HG03095 (cell line): ENCODE results near the gene BFSP1.

Source experiments
- ATAC-seq: cut with Tn5 transposase; IDR thresholded peaks from one replicate; pipeline ENCODE4 v1.9.1; 2021; ENCODE audit warnings: moderate library complexity; ENCODE audit not compliant: unreplicated experiment

The BFSP1 gene

DNA sequence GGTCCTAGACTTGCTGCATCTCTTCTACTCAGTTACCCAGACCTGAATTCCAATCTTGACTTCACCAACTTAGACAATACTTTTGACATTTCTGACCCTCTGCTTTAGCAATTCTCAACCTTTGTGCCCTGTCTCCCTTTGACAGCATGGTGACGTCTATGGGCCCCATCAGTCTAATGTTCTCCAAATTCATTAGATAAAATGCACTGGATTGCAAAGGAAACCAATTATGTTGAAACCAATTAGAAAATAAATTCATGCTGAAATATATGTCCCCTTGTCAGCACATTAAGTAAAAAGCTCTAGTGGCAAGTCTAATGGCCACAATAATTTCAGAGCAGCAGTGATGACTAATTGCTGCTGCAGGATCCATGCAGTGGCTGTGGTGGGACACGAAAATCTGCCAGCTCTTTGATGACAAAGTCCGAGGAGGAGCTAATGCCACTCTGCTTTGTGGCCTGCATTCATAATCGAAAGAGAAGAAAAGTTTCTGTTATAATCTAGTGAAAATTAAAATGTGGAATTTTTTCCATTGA lies 64.0 kb downstream of the BFSP1 start:
- ATAC-seq, result no peak

DNA sequence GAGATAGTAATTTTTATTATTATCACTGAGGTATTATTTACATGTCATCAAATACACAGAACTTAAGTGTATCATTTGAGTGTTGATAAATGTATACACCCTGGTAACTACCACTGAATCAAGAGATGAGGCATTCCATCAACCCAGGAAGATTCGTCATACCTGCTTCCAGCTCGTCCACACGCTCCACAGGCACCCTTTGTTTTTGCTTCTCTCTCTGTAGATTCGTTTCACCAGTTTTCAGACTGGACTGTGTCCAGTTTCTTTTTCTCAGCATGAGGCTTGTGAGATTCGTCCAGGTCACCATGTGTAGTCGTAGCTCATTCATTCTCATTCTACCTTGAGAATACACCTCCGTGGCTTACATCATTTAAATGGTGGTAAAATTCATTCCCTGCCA lies 64.5 kb downstream of the BFSP1 start:
- no peak for ATAC-seq

DNA sequence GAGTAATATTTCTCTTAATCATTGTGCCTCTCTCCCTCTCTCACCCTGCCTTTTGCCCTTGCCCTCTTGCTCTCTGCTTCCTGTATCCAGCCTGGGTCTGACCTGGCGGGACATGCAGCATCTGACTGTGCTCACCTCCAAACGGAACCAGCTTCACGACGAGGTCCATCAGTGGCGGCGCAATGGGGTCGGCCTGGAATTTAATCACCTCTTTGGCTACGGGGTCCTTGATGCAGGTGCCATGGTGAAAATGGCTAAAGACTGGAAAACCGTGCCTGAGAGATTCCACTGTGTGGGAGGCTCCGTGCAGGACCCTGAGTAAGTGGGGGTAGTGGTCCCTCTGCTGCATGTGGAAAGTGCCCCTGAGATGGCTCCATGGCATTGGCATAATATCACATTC lies 65.9 kb downstream of the BFSP1 start:
- ATAC-seq, result no peak

DNA sequence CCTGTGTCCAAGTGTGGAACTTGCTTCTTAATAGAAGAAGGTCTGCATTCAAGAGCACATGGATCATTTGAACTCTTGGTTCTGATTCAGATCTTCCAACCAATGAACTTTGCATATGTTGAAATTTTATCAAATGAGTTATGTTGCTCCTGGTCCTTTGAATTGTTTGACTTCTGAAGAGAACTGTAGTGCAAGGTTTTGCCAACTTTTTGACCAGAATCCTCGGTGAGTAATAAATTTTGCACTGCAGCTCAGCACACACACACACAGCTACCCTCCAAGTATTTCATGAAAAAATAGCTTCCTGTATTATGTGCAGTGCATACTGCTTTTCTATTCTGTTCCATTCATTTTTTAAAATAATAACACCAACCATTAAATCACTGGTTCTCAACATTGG lies 67.5 kb downstream of the BFSP1 start:
- no peak for ATAC-seq

DNA sequence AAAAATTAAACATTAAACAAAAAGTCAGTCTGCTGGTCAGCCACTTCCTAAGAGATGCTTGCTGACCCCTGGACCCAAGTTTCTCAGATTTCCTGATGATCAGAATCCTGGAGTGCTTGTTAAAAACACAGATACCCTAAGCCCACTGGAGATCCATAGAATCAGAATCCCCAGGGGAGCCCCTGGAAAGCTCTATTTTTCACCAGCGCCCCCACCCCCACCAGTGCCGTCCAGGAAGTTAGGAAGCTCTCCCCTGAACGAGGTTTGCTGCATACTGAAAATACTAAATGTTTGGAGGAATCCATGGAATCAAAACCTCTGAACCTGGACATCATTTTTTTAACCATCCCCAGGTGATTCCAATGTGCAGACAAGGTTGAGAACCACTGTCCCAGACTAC lies 69.2 kb downstream of the BFSP1 start:
- no peak for ATAC-seq

DNA sequence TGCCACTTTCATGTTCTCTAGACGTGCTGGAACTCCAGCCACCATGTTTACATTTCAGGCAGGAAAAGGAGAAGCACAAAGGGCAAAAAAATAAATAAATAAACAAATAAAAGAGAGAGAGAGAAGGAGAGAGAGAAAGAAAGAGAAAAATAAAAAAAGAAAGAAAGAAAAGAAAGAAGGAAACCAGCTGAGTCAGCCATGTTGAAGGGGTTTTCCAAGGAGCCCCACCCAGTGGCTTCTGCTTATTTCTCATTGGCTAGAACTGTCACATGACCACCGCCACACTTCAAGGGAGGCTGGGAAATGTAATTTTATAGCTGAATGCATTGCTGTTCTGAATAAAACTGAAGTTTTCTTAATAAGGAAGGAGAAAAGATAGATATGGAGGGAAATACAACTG lies 71.1 kb downstream of the BFSP1 start:
- no peak for ATAC-seq

DNA sequence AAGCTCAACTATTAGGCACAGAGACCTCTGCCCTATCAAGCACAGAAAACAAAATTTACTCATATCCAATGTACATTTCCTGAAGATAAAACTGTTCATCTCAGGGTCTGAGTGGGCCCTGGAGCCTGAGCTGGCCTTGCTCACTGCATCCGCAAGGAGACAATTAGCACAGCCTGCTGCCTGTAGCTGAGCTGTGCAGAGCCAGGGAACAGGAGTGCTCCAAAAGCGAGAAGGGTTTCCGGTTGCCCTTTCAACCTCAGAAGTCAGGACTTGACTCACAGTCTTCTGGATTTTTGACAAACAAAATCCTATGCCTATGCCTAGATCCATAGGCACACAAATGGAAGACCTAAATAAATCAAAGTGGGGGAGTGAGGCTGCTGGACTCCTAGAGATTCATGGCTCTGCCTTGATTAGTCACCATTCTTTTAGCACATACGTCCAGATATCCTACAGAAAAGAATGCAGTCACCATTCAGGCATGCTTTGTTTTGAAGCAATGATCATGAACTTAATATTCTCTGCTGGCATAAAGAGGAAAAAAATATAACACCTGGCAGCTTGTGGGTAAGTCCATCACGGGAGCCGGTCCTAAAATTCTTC lies 73.5 kb downstream of the BFSP1 start:
- ATAC-seq, result no peak

DNA sequence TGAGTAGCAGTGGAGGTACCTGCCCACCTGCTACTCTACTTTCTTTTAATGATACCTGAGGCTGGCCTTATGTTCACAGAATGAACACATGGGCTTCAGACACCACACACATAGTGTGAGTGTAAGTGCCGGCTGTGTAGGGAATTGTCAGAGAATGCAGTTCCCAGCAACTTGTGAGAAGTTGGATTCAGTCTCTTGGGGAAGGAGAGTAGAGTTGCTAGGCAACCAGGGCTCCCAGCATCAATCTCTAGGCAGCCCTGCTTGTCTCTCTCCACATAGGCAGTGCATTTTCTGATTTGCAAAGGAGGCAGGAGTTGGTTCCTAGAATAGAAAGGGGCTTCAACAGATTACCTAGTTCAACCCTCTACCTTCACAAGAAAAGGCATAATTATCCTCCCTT lies 74.1 kb downstream of the BFSP1 start:
- no peak for ATAC-seq

DNA sequence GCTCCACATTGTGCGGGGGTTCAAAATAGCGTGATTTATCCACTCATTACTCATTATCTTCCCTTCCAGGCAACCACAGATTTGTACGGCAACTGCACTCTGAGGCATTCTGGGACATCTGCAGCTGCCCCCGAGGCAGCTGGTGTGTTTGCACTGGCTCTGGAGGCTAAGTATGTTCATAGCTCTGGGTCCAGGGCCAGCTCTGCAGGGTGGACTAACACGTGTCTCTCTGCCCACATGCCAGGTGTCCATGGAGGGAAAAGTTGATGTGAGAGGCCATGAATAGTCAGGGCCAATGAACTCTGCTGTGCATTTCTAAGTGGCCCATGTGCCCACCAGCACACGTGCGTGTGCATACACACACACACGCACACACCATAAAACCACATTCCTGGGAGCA lies 74.9 kb downstream of the BFSP1 start:
- no peak for ATAC-seq

DNA sequence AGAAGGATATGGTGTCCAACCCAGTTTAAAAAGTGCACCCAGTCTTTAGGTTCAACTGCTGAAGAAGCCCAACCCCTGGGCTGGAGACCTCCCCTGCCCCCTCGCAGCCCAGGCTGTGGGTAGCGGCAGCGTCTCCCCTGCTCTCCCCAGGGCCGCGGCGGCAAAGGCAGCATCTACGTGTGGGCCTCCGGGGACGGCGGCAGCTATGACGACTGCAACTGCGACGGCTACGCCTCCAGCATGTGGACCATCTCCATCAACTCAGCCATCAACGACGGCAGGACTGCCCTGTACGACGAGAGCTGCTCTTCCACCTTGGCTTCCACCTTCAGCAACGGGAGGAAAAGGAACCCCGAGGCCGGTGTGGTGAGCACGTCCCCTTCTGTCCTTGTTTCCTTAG lies 77.6 kb downstream of the BFSP1 start:
- ATAC-seq, result no peak

DNA sequence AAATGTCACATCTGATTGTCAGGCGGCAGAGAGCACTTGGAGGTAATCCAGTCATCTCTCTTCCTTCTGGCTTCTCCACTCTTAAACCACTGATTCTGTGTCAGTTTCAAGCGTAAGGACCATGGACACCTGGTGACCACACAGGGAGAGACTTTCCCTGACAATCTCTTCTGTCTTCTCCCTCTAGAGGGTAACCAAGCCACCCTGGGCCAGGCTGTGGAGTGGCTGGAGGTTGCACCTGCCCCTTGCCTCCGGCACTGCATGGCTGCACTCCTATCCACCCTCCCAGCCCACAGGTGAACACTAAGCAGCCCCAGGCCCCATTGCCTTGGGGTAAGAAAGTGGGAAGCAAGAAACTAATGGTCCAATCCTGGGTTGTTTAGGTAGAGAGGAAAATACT lies 78.7 kb downstream of the BFSP1 start:
- ATAC-seq, result no peak

DNA sequence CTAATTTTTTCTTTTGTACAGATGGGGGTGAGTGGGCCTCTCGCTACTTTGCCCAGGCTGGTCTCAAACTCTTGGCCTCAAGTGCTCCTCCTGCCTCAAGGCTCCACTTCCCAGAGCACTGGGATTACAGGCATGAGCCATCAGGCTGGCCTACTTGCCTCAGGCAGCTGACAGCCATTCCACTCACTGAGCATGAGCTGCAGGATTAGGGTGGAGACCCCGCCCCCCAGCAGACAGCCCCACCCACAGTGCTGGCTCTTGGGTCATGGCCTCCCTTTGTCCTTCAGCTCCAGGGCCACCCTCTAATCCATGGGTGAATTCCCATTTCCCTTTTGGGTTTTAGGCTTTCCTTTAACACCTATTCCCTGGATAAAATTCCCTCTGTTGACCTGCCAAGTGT lies 82.1 kb downstream of the BFSP1 start:
- ATAC-seq, result no peak

DNA sequence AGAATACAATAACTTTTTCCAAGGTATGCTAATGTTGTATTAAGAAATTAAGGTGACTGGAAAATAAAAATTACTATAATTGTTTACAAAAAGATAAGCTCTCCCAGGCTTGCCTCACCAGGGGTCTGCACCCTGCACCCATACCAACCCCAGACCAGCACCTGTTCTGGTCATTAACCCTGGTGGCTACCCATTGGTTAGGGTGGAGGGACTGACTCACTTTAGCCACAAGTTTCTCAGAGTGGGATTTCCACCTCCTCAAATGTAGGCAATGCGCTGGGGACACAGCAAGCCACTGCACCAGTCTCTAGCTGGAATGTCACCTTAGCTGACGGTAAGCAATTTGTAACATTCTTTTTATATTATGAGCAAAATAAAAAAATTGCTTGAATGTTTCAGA lies 83.1 kb downstream of the BFSP1 start:
- ATAC-seq, result no peak

DNA sequence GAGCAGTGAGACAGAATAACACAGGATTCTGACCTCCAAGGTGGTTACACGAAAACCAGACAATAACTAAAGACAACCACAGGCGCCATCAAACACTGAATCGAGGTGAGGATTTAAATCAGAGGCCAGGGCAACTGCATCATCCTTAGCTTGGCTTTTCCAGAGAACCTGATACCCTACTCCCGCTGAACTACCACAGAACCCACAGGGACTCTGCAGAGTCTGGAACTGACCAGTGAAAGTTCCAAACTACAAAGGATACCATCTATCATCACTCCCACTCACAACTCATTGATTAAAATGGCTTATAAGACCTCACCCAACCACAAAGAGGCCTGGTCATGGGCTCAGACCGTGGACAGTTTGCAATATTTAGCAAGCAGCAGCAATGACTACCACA lies 85.0 kb downstream of the BFSP1 start:
- no peak for ATAC-seq

DNA sequence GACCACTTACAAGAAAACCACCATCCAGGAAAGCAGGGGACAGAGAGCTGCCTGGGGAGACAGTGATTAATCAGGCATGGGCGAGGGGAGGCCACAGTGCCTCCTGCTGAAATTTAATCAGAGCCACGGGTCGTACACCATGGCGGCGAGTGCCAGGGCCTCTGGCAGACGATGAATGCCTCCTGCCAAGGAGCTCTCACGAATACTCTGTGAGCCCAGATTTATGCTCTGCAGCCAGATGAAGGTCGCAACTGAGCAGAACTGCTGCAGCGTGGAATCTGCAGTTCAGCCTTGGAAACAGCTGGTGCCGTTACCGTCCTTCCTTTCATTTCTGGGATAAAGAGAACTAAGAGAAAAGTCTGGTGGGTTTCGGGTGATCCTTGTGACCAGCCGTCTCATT lies 85.6 kb downstream of the BFSP1 start:
- ATAC-seq, result no peak

DNA sequence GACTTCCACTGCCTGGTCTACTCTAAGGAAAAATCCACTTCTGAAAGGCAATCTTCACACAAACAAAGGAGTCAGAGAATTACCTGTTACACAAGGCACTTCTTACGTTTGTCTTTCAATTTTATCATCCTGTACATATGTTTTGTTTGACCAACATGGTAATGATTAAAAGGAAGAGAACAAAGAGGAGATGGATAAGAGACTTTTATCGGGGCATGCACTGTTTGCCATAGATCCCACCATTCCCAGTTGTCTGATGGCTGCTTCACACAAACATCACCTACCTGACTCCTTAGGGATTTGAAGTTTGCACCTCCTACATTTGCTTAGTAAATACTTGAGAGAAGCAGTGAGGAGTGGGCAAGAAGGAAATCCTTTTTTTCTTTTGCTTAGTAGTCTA lies 87.1 kb downstream of the BFSP1 start:
- no peak for ATAC-seq
